Uterus (tissue), 4 donors: ENCODE results near the gene ZNF480. TPM values are rescaled to one million over a fixed set of nuclear protein-coding genes. Genes with fewer than 3 reads are reported as not detected.
"Not testable (repeated sequence)": the region's sequence is repeated elsewhere in the genome, so short reads cannot be mapped to it uniquely, and the experiment has no call there.

Source experiments
- DNase-seq, 2 donors: peaks; one replicate each; pipeline ENCODE4 v3.0.0-alpha.2; 2019 to 2020
- H3K27ac ChIP-seq, 2 donors: fragments of 200-600 bp; sonication (generic); 1 replicate in 1 of 2; 2 replicates in 1 of 2; pipeline ENCODE4 v1.5.1; 2016 to 2018
- H3K27me3 ChIP-seq, 2 donors: fragments of 200-600 bp; sonication (generic); one replicate each; pipeline ENCODE4 v1.5.1; 2018 to 2019; ENCODE audit warnings: control low read depth in 1 of 2
- H3K36me3 ChIP-seq, 2 donors: fragments of 200-600 bp; sonication (generic); one replicate each; pipeline ENCODE4 v1.5.1; 2019; ENCODE audit warnings: control low read depth in 1 of 2
- H3K4me1 ChIP-seq, 2 donors: fragments of 200-600 bp; sonication (generic); one replicate each; pipeline ENCODE4 v1.5.1; 2018 to 2019; ENCODE audit warnings: control low read depth in 1 of 2
- H3K4me3 ChIP-seq, 2 donors: fragments of 200-600 bp; sonication (generic); 1 replicate in 1 of 2; 2 replicates in 1 of 2; pipeline ENCODE4 v1.5.1; 2018 to 2019; ENCODE audit warnings: mild to moderate bottlenecking in 1 of 2
- H3K9me3 ChIP-seq, 2 donors: fragments of 200-600 bp; sonication (generic); one replicate each; pipeline ENCODE4 v1.5.1; 2019; ENCODE audit warnings: control low read depth in 1 of 2
- POLR2A ChIP-seq, 2 donors: fragments of 450-650 bp; IDR thresholded peaks; one replicate each; pipeline ENCODE4 v1.6.1; 2016; ENCODE audit warnings: antibody characterized with exemption in 2 of 2, mild to moderate bottlenecking in 1 of 2, moderate library complexity in 1 of 2
- intact Hi-C: fragments of 100-400 bp; cut with DNase I; formaldehyde crosslinking; loops from one replicate; pipeline ENCODE4 v1.15.1; 2023; ENCODE audit warnings: low total_unique reads
- total RNA-seq, 4 donors: library from RNA; depleted of rRNA in 3 of 4; stranded (reverse); fragments of >200 nt in 3 of 4; gene quantifications; one replicate each; pipeline versions ENCODE4 v1.1.0 to v1.2.4, GENCODE V29; 2014 to 2023
- TF ChIP-seq, protein P1 (sequence below), 4 experiments: fragments of 200-600 bp in 2 of 4; fragments of 450-650 bp in 2 of 4; sonication (generic) in 2 of 4; IDR thresholded peaks; one replicate each; pipeline ENCODE4 v1.5.1; 2016 to 2019; ENCODE audit warnings: antibody characterized with exemption in 4 of 4, mild to moderate bottlenecking in 2 of 4, moderate library complexity in 1 of 4
- donor health status: DM: yes; HTN: yes; CAD: no.

ZNF480 gene
- total RNA-seq, result 10 to 100 TPM in 2 of 4 donors, 1 to 10 TPM in 2; 2.4 to 16.4 (median 10.5) TPM

DNA sequence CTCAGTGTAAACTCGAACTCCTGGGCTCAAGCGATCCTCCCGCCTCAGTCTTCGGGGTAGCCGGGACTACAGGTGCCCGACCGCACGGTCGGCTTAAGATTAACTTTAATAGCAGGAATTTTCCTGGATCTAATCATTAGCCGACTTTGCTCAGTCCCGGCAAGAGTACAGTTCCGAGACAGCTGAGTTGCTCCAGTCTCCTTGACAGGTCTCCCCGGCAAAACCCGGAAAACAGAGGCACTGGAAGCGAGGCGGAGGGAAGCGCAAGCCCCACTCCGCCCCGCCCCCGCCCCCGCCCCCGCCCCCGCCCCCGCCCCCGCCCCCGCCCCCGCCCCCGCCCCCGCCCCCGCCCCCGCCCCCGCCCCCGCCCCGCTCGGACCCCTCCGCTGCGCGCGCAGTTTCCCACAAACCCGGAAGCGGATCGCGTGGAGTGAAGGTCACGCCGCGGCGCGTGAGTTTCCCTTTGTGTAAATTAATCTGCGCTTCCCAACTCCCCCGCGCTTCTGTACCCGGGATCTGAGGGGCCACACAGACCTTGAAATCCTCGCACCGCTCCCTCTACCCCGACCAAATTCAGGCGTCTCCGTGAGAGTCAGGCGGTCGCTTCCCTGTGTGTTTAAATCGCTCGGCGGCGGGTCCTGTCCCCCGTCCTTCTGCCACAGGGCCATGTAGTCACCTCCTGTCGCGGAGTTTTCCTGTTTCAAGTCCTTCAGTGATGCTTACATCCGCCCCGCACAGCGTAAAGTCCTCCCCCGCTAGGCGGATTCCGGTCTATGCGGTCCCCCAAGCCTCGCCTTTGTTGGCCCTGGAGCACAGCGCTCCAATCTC, at the start of gene ZNF480:
ZNF480 (plus strand) TSS at position 397 of the 828 bp plus-strand sequence. CDS start 3,244 bp downstream, outside the sequence.
- Histone ChIP-seq H3K4me1 (peaks cover 4 to 5% of the 10 kb centered on the region in 2 donors), H3K36me3 (no peaks in the 10 kb centered on the region), H3K27me3 (no peaks in the 10 kb centered on the region), H3K27ac (peak within 1 kb of the TSS; percentile 88 to 93), H3K9me3 (no peaks in the 10 kb centered on the region), H3K4me3 (peak within 1 kb of the TSS; percentile 84 to 98)
- peak; percentile 77 to 85 for DNase-seq
- peak in 1 of 2 donors; percentile 59 for TF ChIP-seq POLR2A (IDR thresholded peaks at IDR 0.05)
- TF ChIP-seq, protein P1, sequence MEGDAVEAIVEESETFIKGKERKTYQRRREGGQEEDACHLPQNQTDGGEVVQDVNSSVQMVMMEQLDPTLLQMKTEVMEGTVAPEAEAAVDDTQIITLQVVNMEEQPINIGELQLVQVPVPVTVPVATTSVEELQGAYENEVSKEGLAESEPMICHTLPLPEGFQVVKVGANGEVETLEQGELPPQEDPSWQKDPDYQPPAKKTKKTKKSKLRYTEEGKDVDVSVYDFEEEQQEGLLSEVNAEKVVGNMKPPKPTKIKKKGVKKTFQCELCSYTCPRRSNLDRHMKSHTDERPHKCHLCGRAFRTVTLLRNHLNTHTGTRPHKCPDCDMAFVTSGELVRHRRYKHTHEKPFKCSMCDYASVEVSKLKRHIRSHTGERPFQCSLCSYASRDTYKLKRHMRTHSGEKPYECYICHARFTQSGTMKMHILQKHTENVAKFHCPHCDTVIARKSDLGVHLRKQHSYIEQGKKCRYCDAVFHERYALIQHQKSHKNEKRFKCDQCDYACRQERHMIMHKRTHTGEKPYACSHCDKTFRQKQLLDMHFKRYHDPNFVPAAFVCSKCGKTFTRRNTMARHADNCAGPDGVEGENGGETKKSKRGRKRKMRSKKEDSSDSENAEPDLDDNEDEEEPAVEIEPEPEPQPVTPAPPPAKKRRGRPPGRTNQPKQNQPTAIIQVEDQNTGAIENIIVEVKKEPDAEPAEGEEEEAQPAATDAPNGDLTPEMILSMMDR (IDR thresholded peaks at IDR 0.05), result no peak
- intact Hi-C loops, result no loop called here

DNA sequence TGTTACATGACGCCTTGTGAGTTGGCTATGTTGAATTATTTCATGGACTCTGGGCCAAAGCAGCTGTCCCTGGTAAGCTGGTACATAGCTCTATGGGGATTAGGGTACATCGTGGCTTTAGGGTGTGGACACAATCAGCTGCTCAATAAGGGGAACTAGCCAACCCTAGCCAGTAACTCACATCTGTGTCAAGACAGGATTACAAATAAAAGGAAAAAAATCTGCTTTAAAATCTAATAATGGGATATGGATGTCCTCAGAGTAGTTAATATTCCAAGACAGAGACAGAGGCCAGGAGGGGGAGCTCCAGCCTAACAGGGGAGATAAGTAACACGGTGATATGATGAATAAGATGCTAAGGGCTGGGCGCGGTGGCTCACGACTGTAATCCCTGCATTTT, 48.7 kb upstream of the ZNF480 start:
- Histone ChIP-seq H3K36me3 (no peaks in the 10 kb centered on the region), H3K9me3 (no peaks in the 10 kb centered on the region), H3K4me1 (no peaks in the 10 kb centered on the region), H3K4me3 (no peak overlapping the region), H3K27me3 (no peaks in the 10 kb centered on the region), H3K27ac (no peak overlapping the region)
- TF ChIP-seq, protein P1 (IDR thresholded peaks at IDR 0.05), result peak; percentile 16 to 42 (median 31)
- no peak for TF ChIP-seq POLR2A (IDR thresholded peaks at IDR 0.05)
- DNase-seq, result peak in 1 of 2 donors; percentile 24
- intact Hi-C loops, result no loop called here

DNA sequence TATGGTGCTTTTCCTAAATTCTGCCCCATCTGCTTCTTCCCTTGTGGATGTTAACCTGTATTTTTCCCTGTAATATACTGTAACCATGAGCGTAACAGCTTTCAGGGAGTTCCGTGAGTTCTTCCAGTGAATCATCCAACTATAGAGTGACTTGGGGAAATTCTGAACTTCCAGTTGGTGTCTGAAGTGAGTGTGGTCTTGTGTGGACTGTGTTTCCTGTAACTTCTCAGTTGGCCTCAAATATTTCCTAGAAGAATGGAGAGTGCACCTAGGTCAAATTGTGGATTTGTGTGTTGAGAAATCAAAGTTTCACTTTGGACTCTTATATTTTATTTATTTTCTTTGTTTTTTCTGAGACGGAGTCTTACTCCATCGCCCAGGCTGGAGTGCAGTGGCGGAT, 38.5 kb upstream of the ZNF480 start:
- no peaks in the 10 kb centered on the region for H3K36me3 ChIP-seq
- H3K27me3 ChIP-seq, result no peaks in the 10 kb centered on the region
- no peak overlapping the region for H3K27ac ChIP-seq
- no peak for DNase-seq
- intact Hi-C loops, result no loop called here
- H3K4me3 ChIP-seq, result no peak overlapping the region
- TF ChIP-seq, protein P1 (IDR thresholded peaks at IDR 0.05), result no peak
- TF ChIP-seq POLR2A (IDR thresholded peaks at IDR 0.05), result no peak
- H3K4me1 ChIP-seq, result no peaks in the 10 kb centered on the region
- no peaks in the 10 kb centered on the region for H3K9me3 ChIP-seq

DNA sequence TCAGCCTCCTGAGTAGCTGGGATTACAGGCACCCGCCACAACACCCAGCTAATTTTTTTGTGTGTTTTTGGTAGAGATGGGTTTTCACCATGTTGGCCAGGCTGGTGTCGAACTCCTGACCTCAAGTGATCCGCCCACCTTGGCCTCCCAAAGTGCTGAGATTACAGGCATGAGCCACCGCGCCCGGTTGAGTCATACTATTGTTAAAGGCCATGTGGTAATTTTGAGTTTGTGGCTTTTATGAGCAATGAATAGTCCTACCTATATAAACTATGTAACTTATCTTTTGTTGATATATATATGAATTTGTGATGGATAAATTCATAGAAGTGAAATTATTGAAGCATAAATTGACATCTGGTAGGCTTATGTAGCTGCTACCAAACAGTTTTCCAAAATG, 31.4 kb upstream of the ZNF480 start:
- DNase-seq, H3K4me3 ChIP-seq, H3K36me3 ChIP-seq, H3K27ac ChIP-seq, intact Hi-C loops, H3K4me1 ChIP-seq, H3K9me3 ChIP-seq, H3K27me3 ChIP-seq: not testable (repeated sequence)

DNA sequence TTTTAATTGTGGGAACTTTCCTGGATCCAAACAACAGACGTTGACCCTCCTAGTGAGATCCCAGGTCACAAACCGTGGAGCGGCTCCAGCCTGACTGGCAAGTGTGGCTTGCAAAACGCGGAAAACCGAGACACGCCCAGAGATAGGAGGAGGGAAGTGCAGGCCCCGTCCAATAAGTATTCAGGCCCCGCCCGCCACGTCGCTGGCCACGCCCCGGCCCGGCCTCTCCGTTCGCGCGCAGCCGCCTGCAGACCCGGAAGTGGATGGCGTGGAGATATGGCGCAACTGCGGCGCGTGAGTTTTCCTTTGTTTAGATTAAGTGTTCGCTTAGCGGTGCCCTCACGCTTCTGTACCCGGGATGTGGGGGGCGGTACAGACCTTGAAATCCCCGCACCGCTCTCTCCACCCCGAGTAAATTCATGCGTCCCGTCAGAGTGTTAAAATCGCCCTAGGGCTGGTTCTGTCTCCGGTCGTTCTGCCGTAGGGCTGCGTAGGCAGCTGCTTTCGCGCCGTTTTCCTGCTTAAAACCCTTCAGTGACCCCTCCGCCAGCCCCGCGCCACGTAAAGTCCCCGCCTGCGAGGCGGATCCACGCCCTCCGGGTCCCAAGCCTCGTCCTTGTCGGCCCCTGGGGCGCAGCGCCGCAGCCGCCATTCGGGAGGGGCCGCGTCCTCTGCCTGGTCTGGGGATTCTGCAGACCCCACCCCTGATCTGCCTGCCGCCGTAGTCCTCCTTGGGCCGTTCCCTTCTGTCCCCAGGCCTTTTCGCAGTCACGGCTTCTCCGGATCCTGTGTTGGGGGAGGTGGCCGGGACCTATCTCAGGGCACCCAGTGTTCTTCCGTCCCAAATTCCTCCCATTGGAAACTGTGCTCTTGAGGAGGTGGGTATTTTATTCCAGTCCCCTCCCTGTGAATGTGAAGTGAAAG, 27.4 kb upstream of the ZNF480 start, which contains the start of gene ZNF766:
ZNF766 (plus strand) TSS at position 250 of the 924 bp plus-strand sequence; CDS start at position 277, 27 bp downstream.
- H3K4me1 ChIP-seq, result peaks cover 3 to 7% of the 10 kb centered on the region in 2 donors
- intact Hi-C loops, result no loop called here
- peak; percentile 98 for DNase-seq
- TF ChIP-seq, protein P1 (IDR thresholded peaks at IDR 0.05), result no peak
- TF ChIP-seq POLR2A (IDR thresholded peaks at IDR 0.05), result peak; percentile 90 to 94
- H3K4me3 ChIP-seq, result peak within 1 kb of the TSS; percentile 95 to 97
- no peaks in the 10 kb centered on the region for H3K36me3 ChIP-seq
- no peaks in the 10 kb centered on the region for H3K27me3 ChIP-seq
- no peaks in the 10 kb centered on the region for H3K9me3 ChIP-seq
- peak within 1 kb of the TSS; percentile 82 to 97 for H3K27ac ChIP-seq
